Right atrium auricular region (tissue), 2 donors: ENCODE data around the gene SYNPO2. TPM values are rescaled to one million over a fixed set of nuclear protein-coding genes. Genes with fewer than 3 reads are reported as not detected.

Experiments used
- DNase-seq: peaks from one replicate; pipeline ENCODE4 v3.0.0-alpha.2; 2019; ENCODE audit warnings: low spot score
- H3K27ac ChIP-seq, 2 donors: fragments of 200-600 bp; sonication (generic); 1 replicate in 1 of 2; 2 replicates in 1 of 2; pipeline ENCODE4 v1.5.1; 2016 to 2019
- H3K27me3 ChIP-seq, 2 donors: fragments of 200-600 bp; sonication (generic); one replicate each; pipeline versions ENCODE4 v1.5.1 to v1.6.0; 2017 to 2019
- H3K36me3 ChIP-seq: fragments of 200-600 bp; sonication (generic); one replicate; pipeline ENCODE4 v1.5.1; 2016
- H3K4me1 ChIP-seq, 2 donors: fragments of 200-600 bp; sonication (generic); one replicate each; pipeline versions ENCODE4 v1.5.1 to v1.6.0; 2017 to 2019
- H3K4me3 ChIP-seq, 2 donors: fragments of 200-600 bp; sonication (generic); 1 replicate in 1 of 2; 2 replicates in 1 of 2; pipeline ENCODE4 v1.5.1; 2017 to 2019; ENCODE audit warnings: mild to moderate bottlenecking in 1 of 2, moderate library complexity in 1 of 2
- H3K9me3 ChIP-seq, 2 donors: fragments of 200-600 bp; sonication (generic); one replicate each; pipeline ENCODE4 v1.5.1; 2019
- CTCF ChIP-seq, 2 donors: fragments of 200-600 bp; sonication (generic); IDR thresholded peaks; one replicate each; pipeline ENCODE4 v1.5.1; 2019; ENCODE audit warnings: antibody characterized with exemption in 2 of 2
- total RNA-seq, 2 donors: library from RNA; depleted of rRNA; stranded (reverse); fragments of >200 nt; gene quantifications; one replicate each; pipeline ENCODE4 v1.1.0, GENCODE V29; 2016

Gene SYNPO2
- total RNA-seq, 2 donors from 2014 or later: 85.3 to 152 TPM

- Histone ChIP-seq H3K36me3 (no peaks in the 10 kb centered on the region), H3K4me1 (peaks cover 0 to 56% of the 10 kb centered on the region in 2 donors), H3K4me3 (no peak overlapping the region)
Measured at GRCh38 chr4:118954246-118954645, 65.6 kb downstream of the SYNPO2 start.

DNA sequence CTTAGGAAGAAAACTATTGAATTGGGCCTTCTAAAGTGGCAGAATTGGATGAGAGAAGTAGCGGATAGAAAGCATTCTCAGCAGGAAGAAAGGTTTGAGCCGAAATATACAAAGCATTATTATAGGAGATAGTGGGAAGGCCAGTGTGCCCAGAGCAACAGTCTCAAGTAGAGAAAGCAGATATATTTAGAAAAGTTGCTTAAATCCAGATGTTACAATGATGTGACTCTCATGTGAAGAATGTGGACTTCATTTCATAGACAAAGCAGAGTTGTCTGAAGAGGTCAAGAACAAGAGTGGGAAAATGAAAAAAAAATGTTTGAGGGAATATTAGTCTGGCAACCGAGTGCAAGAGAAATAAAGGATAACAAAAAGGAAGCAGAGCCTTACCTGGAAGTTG is 66.9 kb downstream of the SYNPO2 start:
- Histone ChIP-seq H3K27ac (peak overlapping the region in 1 of 2 donors; percentile 58), H3K4me3 (no peak overlapping the region), H3K4me1 (peaks cover 0 to 53% of the 10 kb centered on the region in 2 donors), H3K36me3 (no peaks in the 10 kb centered on the region), H3K9me3 (no peaks in the 10 kb centered on the region), H3K27me3 (no peaks in the 10 kb centered on the region)
- no peak for DNase-seq
- no peak for TF ChIP-seq CTCF (IDR thresholded peaks at IDR 0.05)

More at GRCh38 chr4:118954246-118954645, 65.6 kb downstream of the SYNPO2 start:
- no peaks in the 10 kb centered on the region for H3K9me3 ChIP-seq
- H3K27me3 ChIP-seq: no peaks in the 10 kb centered on the region
- DNase-seq: no peak
- peak overlapping the region; percentile 32 to 58 for H3K27ac ChIP-seq
- TF ChIP-seq CTCF (IDR thresholded peaks at IDR 0.05): no peak

GRCh38 chr4:118957722-118958445 is 69.2 kb downstream of the SYNPO2 start:
- Histone ChIP-seq H3K36me3 (no peaks in the 10 kb centered on the region), H3K27ac (peak overlapping the region; percentile 39 to 68), H3K9me3 (no peaks in the 10 kb centered on the region), H3K27me3 (no peaks in the 10 kb centered on the region), H3K4me1 (peaks cover 0 to 51% of the 10 kb centered on the region in 2 donors), H3K4me3 (no peak overlapping the region)
- TF ChIP-seq CTCF (IDR thresholded peaks at IDR 0.05): no peak
- no peak for DNase-seq

DNA sequence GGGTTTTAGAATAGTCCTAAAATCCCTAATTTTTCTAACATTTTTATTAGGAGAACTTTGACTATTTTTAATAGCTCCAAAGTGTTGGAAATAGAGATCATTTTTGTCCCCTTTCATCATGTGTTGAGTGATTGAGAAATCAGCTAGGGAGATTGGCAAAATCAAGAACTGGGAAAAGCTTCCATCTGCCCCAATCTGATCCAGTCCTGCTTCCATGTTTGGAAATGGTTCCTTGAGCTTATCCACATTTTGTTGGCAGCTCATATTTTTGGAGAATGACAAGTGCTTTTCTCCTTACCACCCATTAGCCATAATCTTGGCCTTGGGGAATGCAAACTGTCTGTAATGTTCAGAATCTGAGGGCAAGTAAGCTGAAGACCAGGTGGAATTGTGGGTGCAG is 73.9 kb downstream of the SYNPO2 start:
- Histone ChIP-seq H3K27ac (peak overlapping the region in 1 of 2 donors; percentile 19), H3K36me3 (no peaks in the 10 kb centered on the region), H3K27me3 (no peaks in the 10 kb centered on the region), H3K4me1 (peaks cover 0 to 36% of the 10 kb centered on the region in 2 donors), H3K4me3 (no peak overlapping the region), H3K9me3 (no peaks in the 10 kb centered on the region)
- DNase-seq: no peak
- no peak for TF ChIP-seq CTCF (IDR thresholded peaks at IDR 0.05)

GRCh38 chr4:118964891-118965411 is 76.3 kb downstream of the SYNPO2 start:
- Histone ChIP-seq H3K4me3 (no peak overlapping the region), H3K36me3 (no peaks in the 10 kb centered on the region), H3K27ac (peak overlapping the region in 1 of 2 donors; percentile 41), H3K4me1 (peaks cover 0 to 44% of the 10 kb centered on the region in 2 donors), H3K9me3 (no peaks in the 10 kb centered on the region), H3K27me3 (no peaks in the 10 kb centered on the region)
- TF ChIP-seq CTCF (IDR thresholded peaks at IDR 0.05): no peak
- no peak for DNase-seq
